ENCODE results near the gene SLAMF7. TPM values are rescaled to one million over a fixed set of nuclear protein-coding genes. Genes with fewer than 3 reads are reported as not detected.

The SLAMF7 gene
- total and polyA plus RNA-seq, 10 of the 15 experiments (the other 5 are each of a cell fraction or from before 2014, with no cell fraction given), result 66.6 to 284 (median 108) TPM

- TF ChIP-seq E4F1 (IDR thresholded peaks at IDR 0.05; ENCODE audit: borderline replicate concordance, partially characterized antibody) (no peak), RAD51 (IDR thresholded peaks at IDR 0.05) (no peak), BCL3 (IDR thresholded peaks at IDR 0.05; ENCODE audit: borderline replicate concordance, insufficient read depth, low read depth, low read length, poor library complexity, severe bottlenecking) (no peak), DPF2 (IDR thresholded peaks at IDR 0.05) (no peak), RFX5 (IDR thresholded peaks at IDR 0.05; ENCODE audit: low read depth, low read length) (no peak), SMC3 (IDR thresholded peaks at IDR 0.05; ENCODE audit: borderline replicate concordance, low read length) (no peak), SUPT20H (IDR thresholded peaks at IDR 0.05; ENCODE audit: borderline replicate concordance, control insufficient read depth, low read depth, low read length) (no peak), NBN (IDR thresholded peaks at IDR 0.05) (no peak), POLR2AphosphoS2 (IDR thresholded peaks at IDR 0.05; ENCODE audit: low read depth, low read length) (no peak), BMI1 (IDR thresholded peaks at IDR 0.05; ENCODE audit: borderline replicate concordance) (no peak)
Observed at GRCh38 chr1:160800142-160800541, 61.1 kb downstream of the SLAMF7 start (continued).

Measured in GM12878 (cell line).